Measurements from ENCODE around the gene MYMX.
A peak's percentile ranks its signal among the peaks of the same experiment; 100 is the strongest.

MYMX gene

DNA sequence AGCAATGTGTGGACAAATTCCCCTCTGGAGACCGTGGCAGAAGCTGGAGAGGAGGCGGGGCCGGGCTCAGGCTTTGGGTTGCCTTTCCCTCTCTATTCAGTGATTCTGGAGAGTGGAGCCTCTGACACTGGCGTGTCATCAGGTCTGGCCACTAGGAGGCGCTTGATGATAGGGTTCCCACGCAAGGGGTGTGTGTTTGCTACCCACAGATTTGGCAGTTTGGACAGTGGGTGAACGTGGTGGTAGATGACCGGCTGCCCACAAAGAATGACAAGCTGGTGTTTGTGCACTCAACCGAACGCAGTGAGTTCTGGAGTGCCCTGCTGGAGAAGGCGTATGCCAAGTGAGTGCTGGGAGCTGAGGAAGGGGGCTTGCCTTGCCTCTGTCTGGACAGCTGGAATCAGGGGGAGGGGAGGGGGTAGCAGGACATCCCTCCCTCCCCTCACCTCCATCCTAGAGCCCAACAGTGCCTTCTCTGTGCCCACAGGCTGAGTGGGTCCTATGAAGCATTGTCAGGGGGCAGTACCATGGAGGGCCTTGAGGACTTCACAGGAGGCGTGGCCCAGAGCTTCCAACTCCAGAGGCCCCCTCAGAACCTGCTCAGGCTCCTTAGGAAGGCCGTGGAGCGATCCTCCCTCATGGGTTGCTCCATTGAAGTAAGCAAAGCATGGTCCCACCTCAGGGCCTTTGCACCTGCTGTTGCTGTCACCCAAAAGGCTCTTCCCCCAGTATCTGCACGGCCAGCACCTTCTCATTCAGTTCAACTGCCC, 43.8 kb upstream of the MYMX start:
- ChIA-PET POLR2A (interaction anchor here (0.9 to 2.1 kb wide), 3 partner anchors 74 to 83 kb away, joined by 4 to 7 read pairs (median 6); partner anchors contain the start of genes HSP90AB1 and SLC35B2), CTCF (interaction anchor here (0.7 to 4.9 kb wide), 43 partner anchors 8 to 428 kb away, joined by 3 to 49 read pairs (median 6); partner anchors contain the start of genes HSP90AB1, MYMX and SLC29A1)
- DNase-seq (ENCODE audit: extremely low spot score) = peak; percentile 89
- TF ChIP-seq, protein P1, sequence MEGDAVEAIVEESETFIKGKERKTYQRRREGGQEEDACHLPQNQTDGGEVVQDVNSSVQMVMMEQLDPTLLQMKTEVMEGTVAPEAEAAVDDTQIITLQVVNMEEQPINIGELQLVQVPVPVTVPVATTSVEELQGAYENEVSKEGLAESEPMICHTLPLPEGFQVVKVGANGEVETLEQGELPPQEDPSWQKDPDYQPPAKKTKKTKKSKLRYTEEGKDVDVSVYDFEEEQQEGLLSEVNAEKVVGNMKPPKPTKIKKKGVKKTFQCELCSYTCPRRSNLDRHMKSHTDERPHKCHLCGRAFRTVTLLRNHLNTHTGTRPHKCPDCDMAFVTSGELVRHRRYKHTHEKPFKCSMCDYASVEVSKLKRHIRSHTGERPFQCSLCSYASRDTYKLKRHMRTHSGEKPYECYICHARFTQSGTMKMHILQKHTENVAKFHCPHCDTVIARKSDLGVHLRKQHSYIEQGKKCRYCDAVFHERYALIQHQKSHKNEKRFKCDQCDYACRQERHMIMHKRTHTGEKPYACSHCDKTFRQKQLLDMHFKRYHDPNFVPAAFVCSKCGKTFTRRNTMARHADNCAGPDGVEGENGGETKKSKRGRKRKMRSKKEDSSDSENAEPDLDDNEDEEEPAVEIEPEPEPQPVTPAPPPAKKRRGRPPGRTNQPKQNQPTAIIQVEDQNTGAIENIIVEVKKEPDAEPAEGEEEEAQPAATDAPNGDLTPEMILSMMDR (IDR thresholded peaks at IDR 0.05; ENCODE audit: control extremely low read depth, extremely low read depth, low read depth, missing control alignments) = peak; percentile 95

DNA sequence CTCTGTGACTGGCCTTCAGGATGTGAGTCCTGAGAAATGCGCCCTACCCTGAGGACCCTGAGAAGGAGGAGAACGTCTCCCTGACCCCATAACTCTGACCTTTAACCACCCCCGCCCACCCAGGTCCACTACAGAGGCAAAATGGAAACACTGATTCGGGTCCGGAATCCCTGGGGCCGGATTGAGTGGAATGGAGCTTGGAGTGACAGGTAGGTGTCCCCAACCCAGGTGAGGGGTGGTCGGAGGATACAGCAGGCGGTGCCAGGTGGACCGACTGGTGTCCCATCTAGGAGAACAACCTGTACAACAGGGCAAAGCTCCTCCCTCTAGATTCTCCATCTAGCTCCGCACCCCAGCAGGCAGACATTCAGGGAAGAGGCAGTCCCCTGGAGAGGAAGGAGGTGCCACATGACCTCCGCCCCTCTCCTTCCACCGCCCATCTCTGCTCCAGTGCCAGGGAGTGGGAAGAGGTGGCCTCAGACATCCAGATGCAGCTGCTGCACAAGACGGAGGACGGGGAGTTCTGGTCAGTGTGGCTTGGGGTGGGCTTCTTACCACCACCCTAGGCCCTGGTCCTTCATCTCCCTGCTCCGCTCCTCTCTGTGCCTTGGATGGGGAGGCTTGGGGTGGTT, 40.5 kb upstream of the MYMX start:
- POLR2A ChIA-PET = interaction anchor here (1.2 to 2.7 kb wide), 2 partner anchors 61 to 71 kb away, joined by 4 to 12 read pairs; partner anchors contain the start of gene HSP90AB1
- CTCF ChIA-PET = interaction anchor here (0.9 to 4.9 kb wide), 15 partner anchors 10 to 407 kb away, joined by 3 to 32 read pairs (median 4); partner anchors contain the start of gene SLC29A1
- TF ChIP-seq, protein P1 (IDR thresholded peaks at IDR 0.05; ENCODE audit: control extremely low read depth, extremely low read depth, low read depth, missing control alignments) = no peak
- no peak for DNase-seq (ENCODE audit: extremely low spot score)

DNA sequence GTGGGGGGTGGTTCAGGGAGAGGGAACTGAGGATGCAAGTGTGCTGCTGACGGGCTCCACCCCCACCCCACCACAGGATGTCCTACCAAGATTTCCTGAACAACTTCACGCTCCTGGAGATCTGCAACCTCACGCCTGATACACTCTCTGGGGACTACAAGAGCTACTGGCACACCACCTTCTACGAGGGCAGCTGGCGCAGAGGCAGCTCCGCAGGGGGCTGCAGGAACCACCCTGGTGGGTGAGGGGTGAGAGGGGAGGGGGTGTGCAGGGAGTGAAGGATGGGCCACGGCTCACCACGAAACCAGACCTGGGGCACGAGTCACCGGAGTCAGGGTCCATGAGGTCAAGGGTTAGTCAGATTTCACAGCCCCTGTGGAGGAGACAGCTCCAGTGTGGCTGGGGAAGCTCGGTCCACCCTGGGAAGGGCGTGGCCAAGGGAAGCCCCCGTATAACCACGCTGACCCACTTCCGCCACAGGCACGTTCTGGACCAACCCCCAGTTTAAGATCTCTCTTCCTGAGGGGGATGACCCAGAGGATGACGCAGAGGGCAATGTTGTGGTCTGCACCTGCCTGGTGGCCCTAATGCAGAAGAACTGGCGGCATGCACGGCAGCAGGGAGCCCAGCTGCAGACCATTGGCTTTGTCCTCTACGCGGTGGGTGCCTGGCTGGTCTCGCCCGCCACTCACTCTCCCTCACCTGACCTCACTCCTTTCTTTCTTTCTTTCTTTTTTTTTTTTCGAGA, 39.8 kb upstream of the MYMX start:
- TF ChIP-seq, protein P1 (IDR thresholded peaks at IDR 0.05; ENCODE audit: control extremely low read depth, extremely low read depth, low read depth, missing control alignments) = no peak
- ChIA-PET POLR2A (interaction anchor here (1.2 to 2.7 kb wide), 2 partner anchors 61 to 70 kb away, joined by 4 to 12 read pairs; partner anchors contain the start of gene HSP90AB1), CTCF (interaction anchor here (0.9 to 4.9 kb wide), 17 partner anchors 9 to 408 kb away, joined by 3 to 26 read pairs (median 4); no protein-coding TSS in a partner anchor)
- DNase-seq (ENCODE audit: extremely low spot score) = peak; percentile 75

DNA sequence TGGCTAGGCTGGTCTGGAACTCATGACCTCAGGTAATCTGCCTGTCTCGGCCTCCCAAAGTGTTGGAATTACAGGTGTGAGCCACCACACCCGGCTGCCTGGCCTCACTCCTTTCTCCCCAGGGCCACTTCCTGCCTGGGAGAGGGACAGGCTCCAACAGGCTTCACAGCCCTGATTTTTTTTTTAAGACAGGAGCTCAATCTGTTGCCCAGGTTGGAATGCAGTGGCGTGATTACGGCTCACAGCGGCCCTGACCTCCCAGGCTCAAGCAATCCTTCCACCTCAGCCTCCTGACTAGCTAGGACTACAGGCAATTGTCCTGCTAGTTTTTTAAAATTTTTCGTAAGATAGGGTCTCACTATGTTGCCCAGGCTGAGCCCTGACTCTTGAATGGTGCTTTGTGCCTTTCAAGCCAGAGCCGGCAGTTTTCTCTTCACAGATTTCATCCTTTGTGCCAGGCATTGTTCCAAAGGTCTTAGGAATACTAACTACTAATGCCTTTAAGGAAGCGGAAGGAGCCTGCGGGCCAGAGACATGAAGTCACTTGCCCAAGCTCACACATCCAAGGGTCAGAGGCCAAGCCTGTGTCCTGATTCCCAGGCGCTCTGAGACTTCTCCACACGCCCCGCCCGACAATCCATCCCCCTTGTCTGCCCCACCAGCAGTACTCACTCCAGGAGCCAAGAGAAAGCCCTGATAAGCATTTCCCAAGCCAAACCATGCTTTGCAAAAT, 38.9 kb upstream of the MYMX start:
- no peak for DNase-seq (ENCODE audit: extremely low spot score)
- CTCF ChIA-PET = interaction anchor here (0.7 to 3.2 kb wide), 8 partner anchors 8 to 409 kb away, joined by 3 to 10 read pairs (median 4); no protein-coding TSS in a partner anchor
- TF ChIP-seq, protein P1 (IDR thresholded peaks at IDR 0.05; ENCODE audit: control extremely low read depth, extremely low read depth, low read depth, missing control alignments) = no peak
- POLR2A ChIA-PET = interaction anchor here (2.7 kb wide), 1 partner anchor 69 kb away, joined by 12 read pairs; the partner anchor contains the start of gene HSP90AB1

DNA sequence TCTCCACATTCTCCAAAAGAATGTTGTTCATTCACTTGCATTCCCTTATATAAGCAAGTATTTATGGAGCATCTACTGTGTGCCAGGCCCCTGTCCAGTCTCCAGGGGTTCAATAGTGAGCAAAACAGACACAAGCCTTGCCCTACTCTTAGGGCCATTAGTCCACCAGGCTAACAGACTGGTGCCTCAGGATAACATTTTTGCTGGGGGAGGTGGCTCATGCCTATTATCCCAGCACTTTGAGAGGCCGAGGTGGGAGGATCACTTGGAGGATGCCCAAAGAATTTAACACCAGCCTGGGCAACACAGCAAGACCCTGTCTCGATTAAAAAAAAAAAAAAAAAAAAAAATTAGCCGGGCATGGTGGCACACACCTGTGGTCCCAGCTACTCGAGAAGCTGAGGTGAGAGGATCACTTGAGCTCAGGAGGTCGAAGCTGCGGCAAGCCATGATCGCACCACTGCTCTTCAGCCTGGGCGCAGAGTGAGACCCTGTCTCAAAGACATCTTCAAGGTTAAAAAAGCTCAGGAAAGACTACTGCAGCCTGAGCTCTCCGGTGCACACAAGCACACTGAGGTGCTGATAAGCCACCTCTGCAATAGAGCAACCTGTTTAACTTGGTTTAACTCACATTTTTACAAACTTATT, 38.2 kb upstream of the MYMX start:
- ChIA-PET POLR2A (interaction anchor here (2.7 kb wide), 1 partner anchor 68 kb away, joined by 12 read pairs; the partner anchor contains the start of gene HSP90AB1), CTCF (interaction anchor here (1.3 kb wide), 1 partner anchor 11 kb away, joined by 4 read pairs; no protein-coding TSS in a partner anchor)
- no peak for DNase-seq (ENCODE audit: extremely low spot score)
- TF ChIP-seq, protein P1 (IDR thresholded peaks at IDR 0.05; ENCODE audit: control extremely low read depth, extremely low read depth, low read depth, missing control alignments) = no peak
